OCI-LY7 (cell line): ENCODE measurements around the gene GCNT3.
"Not testable (repeated sequence)": the region's sequence is repeated elsewhere in the genome, so short reads cannot be mapped to it uniquely, and the experiment has no call there.

ENCODE experiments used
- EZH2phosphoT487 ChIP-seq: fragments of 200-600 bp; sonication (generic); IDR thresholded peaks from 2 replicates; pipeline ENCODE4 v1.6.1; 2018; ENCODE audit warnings: low read depth, borderline replicate concordance, mild to moderate bottlenecking, mixed run types, antibody characterized with exemption, low read length, moderate library complexity, mixed read lengths
- TF ChIP-seq, protein P1 (sequence below): fragments of 200-600 bp; sonication (generic); conservative IDR thresholded peaks from 2 replicates; pipeline ENCODE4 v1.5.1; 2014; ENCODE audit warnings: mild to moderate bottlenecking, antibody characterized with exemption, low read length, moderate library complexity, mixed read lengths

DNA sequence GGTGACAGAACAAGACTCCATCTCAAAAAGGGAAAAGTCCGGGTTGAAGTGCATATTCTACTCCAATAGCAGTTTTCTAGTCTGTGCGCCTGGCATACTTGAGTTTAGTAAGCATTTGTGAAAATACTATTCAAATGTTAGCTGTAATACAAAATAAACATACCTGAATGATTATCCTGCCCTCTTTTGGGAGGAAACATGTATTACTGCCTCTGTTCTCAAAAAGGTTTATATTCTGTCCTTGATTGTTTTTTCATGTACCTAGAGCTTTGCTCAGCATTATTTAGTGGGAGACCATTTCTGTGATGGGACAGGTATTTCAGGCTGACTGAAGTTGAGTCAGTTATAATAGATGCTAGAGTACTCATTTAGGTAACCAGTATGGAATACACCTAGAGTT is 25.9 kb downstream of the GCNT3 start:
- TF ChIP-seq, protein P1, sequence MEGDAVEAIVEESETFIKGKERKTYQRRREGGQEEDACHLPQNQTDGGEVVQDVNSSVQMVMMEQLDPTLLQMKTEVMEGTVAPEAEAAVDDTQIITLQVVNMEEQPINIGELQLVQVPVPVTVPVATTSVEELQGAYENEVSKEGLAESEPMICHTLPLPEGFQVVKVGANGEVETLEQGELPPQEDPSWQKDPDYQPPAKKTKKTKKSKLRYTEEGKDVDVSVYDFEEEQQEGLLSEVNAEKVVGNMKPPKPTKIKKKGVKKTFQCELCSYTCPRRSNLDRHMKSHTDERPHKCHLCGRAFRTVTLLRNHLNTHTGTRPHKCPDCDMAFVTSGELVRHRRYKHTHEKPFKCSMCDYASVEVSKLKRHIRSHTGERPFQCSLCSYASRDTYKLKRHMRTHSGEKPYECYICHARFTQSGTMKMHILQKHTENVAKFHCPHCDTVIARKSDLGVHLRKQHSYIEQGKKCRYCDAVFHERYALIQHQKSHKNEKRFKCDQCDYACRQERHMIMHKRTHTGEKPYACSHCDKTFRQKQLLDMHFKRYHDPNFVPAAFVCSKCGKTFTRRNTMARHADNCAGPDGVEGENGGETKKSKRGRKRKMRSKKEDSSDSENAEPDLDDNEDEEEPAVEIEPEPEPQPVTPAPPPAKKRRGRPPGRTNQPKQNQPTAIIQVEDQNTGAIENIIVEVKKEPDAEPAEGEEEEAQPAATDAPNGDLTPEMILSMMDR = peak; percentile 26; the same call in 1 of the 2 replicates
- not testable (repeated sequence) for TF ChIP-seq EZH2phosphoT487
